Osteoblast (primary cell): Measurements from ENCODE around the gene MAS1L. TPM values are rescaled to one million over a fixed set of nuclear protein-coding genes. Genes with fewer than 3 reads are reported as not detected.

Experiments
- DNase-seq: peaks from one replicate; pipeline ENCODE4 v3.0.0; 2011; ENCODE audit warnings: low spot score, mixed read lengths; ENCODE audit not compliant: insufficient read length; ENCODE audit errors: missing footprints
- H2AFZ ChIP-seq: 2 replicates; pipeline ENCODE4 v1.6.0; 2011; ENCODE audit warnings: mild to moderate bottlenecking, low read length
- H3K27ac ChIP-seq: 2 replicates; pipeline ENCODE4 v1.5.1; 2011; ENCODE audit warnings: mild to moderate bottlenecking, low read depth, low read length, moderate library complexity
- H3K27me3 ChIP-seq: 2 replicates; pipeline ENCODE4 v1.6.0; 2012; ENCODE audit warnings: mild to moderate bottlenecking, control low read depth, inconsistent platforms, low read length, moderate library complexity; ENCODE audit not compliant: insufficient read depth
- H3K36me3 ChIP-seq: 2 replicates; pipeline ENCODE4 v1.5.1; 2011; ENCODE audit warnings: mild to moderate bottlenecking, low read length, control low read depth, moderate library complexity; ENCODE audit not compliant: insufficient read depth
- H3K4me1 ChIP-seq: 2 replicates; pipeline ENCODE4 v1.5.1; 2011; ENCODE audit warnings: mild to moderate bottlenecking, low read length, control low read depth, moderate library complexity; ENCODE audit not compliant: insufficient read depth
- H3K4me2 ChIP-seq: 2 replicates; pipeline ENCODE4 v1.6.0; 2011; ENCODE audit warnings: mild to moderate bottlenecking, low read length; ENCODE audit not compliant: insufficient read depth
- H3K4me3 ChIP-seq: fragments of 200-600 bp; sonication (generic); 3 replicates; pipeline ENCODE4 v1.5.1; 2012; ENCODE audit warnings: mild to moderate bottlenecking, low read length, inconsistent platforms; ENCODE audit not compliant: insufficient read depth
- H3K79me2 ChIP-seq: 2 replicates; pipeline ENCODE4 v1.6.0; 2012; ENCODE audit warnings: mild to moderate bottlenecking, low read length, control low read depth, inconsistent platforms; ENCODE audit not compliant: insufficient read depth
- H3K9me3 ChIP-seq: 2 replicates; pipeline ENCODE4 v1.5.1; 2011; ENCODE audit warnings: low read depth, low read length, control low read depth
- H4K20me1 ChIP-seq: 2 replicates; pipeline ENCODE4 v1.6.0; 2012; ENCODE audit warnings: mild to moderate bottlenecking, low read length, control low read depth; ENCODE audit not compliant: insufficient read depth
- total RNA-seq: library from RNA; depleted of rRNA; stranded (reverse); fragments of >200 nt; gene quantifications from 2 replicates; pipeline ENCODE4 v1.2.3, GENCODE V29; 2012
- TF ChIP-seq, protein P1 (sequence below): IDR thresholded peaks from 2 replicates; pipeline ENCODE4 v1.5.1; 2011; ENCODE audit warnings: mild to moderate bottlenecking, low read depth, low read length, moderate library complexity; ENCODE audit errors: extremely low read depth

The MAS1L gene, protein sequence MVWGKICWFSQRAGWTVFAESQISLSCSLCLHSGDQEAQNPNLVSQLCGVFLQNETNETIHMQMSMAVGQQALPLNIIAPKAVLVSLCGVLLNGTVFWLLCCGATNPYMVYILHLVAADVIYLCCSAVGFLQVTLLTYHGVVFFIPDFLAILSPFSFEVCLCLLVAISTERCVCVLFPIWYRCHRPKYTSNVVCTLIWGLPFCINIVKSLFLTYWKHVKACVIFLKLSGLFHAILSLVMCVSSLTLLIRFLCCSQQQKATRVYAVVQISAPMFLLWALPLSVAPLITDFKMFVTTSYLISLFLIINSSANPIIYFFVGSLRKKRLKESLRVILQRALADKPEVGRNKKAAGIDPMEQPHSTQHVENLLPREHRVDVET
- not detected in 2 replicates for total RNA-seq

DNA sequence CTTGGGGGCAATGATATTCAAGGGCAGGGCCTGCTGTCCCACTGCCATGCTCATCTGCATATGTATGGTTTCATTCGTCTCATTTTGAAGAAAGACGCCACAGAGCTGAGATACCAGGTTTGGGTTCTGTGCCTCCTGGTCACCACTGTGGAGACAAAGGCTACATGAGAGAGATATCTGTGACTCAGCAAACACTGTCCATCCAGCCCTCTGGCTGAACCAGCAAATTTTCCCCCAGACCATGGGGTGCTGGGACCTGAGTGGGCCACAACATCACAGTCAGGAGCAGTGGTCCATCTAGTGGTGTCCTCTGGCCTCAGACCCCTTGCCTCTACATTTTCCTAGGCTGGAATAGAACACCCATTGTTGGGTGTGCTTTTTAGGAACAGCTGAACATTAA is at the start of gene MAS1L:
MAS1L (minus strand) TSS at position 297 of the 400 bp plus-strand sequence; CDS start at position 243, 54 bp downstream.
- no peak for DNase-seq
- Histone ChIP-seq H3K9me3 (no peaks in the 10 kb centered on the region), H2AFZ (no peak within 1 kb of the TSS), H3K4me3 (no peak within 1 kb of the TSS), H3K27me3 (no peaks in the 10 kb centered on the region), H3K36me3 (no peaks in the 10 kb centered on the region), H3K4me1 (no peaks in the 10 kb centered on the region), H3K4me2 (no peak within 1 kb of the TSS), H3K79me2 (no peaks in the 10 kb centered on the region), H4K20me1 (no peaks in the 10 kb centered on the region), H3K27ac (no peak within 1 kb of the TSS)
- TF ChIP-seq, protein P1, sequence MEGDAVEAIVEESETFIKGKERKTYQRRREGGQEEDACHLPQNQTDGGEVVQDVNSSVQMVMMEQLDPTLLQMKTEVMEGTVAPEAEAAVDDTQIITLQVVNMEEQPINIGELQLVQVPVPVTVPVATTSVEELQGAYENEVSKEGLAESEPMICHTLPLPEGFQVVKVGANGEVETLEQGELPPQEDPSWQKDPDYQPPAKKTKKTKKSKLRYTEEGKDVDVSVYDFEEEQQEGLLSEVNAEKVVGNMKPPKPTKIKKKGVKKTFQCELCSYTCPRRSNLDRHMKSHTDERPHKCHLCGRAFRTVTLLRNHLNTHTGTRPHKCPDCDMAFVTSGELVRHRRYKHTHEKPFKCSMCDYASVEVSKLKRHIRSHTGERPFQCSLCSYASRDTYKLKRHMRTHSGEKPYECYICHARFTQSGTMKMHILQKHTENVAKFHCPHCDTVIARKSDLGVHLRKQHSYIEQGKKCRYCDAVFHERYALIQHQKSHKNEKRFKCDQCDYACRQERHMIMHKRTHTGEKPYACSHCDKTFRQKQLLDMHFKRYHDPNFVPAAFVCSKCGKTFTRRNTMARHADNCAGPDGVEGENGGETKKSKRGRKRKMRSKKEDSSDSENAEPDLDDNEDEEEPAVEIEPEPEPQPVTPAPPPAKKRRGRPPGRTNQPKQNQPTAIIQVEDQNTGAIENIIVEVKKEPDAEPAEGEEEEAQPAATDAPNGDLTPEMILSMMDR, result no peak

- Histone ChIP-seq H3K27me3 (no peaks in the 10 kb centered on the region), H3K4me1 (no peaks in the 10 kb centered on the region), H3K4me2 (no peak overlapping the region), H3K79me2 (no peaks in the 10 kb centered on the region), H3K9me3 (no peaks in the 10 kb centered on the region), H4K20me1 (no peaks in the 10 kb centered on the region), H2AFZ (no peak overlapping the region), H3K27ac (no peak overlapping the region), H3K36me3 (no peaks in the 10 kb centered on the region), H3K4me3 (no peak overlapping the region)
- TF ChIP-seq, protein P1, result no peak
- DNase-seq, result no peak
These were observed 44.7 kb upstream of the MAS1L start for GRCh38 chr6:29532320-29532951.

DNA sequence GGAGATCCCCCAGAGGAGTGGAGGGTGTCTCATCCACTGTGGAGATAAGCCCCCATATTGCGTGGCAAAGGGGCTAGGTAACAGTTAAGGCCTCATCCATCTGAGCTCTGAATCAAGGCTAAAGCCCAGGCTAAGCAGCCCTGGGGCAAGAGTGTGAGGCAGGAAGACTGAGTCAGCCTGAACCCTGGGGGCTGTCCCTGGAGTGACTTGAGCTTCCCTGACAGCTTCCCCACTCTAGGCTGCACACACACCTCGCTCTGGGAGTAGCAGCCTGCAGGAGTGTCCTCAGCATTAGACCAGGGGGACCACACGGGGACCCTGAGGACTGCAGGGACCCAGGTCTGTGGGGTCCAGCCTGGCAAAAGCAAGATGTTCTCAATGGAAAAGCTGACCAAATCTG is 43.9 kb upstream of the MAS1L start:
- TF ChIP-seq, protein P1, result no peak
- no peaks in the 10 kb centered on the region for H3K9me3 ChIP-seq
- H3K27me3 ChIP-seq, result no peaks in the 10 kb centered on the region
- no peak overlapping the region for H3K4me3 ChIP-seq
- no peaks in the 10 kb centered on the region for H3K36me3 ChIP-seq
- no peak overlapping the region for H3K27ac ChIP-seq
- DNase-seq, result no peak
- H3K4me2 ChIP-seq, result no peak overlapping the region
- H2AFZ ChIP-seq, result no peak overlapping the region
- no peaks in the 10 kb centered on the region for H4K20me1 ChIP-seq
- H3K79me2 ChIP-seq, result no peaks in the 10 kb centered on the region
- no peaks in the 10 kb centered on the region for H3K4me1 ChIP-seq

DNA sequence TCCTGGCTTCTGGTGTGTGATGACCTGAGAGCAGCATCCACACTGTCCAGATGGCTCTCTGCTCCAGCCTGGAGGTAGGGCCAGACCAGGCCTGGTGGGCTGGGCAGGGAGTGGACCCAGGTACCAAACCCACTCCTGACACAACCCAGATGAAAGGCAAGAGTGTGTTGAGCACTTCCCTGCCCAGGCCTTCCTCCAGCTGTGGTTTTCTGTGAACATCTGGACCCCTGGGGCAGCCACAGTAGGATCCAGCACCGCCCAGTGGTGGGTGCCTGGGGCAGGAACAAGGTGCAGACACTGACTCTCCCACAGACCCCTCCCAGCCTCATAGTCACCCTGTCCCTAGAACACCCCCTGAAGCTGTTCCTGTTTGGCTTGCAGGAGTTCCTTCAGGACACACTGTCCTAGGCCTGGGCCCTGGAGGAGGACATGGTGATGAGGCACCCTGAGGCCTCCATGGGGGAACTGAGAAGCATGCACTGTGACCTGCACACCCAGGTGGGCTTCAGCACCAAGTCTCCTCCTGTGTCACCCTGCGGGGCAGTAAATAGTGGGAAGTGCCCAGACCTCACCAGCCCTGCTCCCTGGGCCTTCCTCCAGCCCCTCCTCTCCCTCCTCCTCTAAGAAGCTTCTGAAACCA is 43.0 kb upstream of the MAS1L start:
- TF ChIP-seq, protein P1, result no peak
- H3K4me1 ChIP-seq, result no peaks in the 10 kb centered on the region
- H3K27ac ChIP-seq, result no peak overlapping the region
- H3K9me3 ChIP-seq, result no peaks in the 10 kb centered on the region
- no peak for DNase-seq
- no peaks in the 10 kb centered on the region for H3K36me3 ChIP-seq
- no peak overlapping the region for H3K4me2 ChIP-seq
- H3K79me2 ChIP-seq, result no peaks in the 10 kb centered on the region
- H4K20me1 ChIP-seq, result no peaks in the 10 kb centered on the region
- H2AFZ ChIP-seq, result no peak overlapping the region
- no peaks in the 10 kb centered on the region for H3K27me3 ChIP-seq
- H3K4me3 ChIP-seq, result no peak overlapping the region
